Lower leg skin (tissue), 4 donors: ENCODE measurements around the gene PHETA2. TPM values are rescaled to one million over a fixed set of nuclear protein-coding genes. Genes with fewer than 3 reads are reported as not detected.

Source experiments
- DNase-seq, 2 donors: peaks; one replicate each; pipeline ENCODE4 v3.0.0-alpha.2; 2019; ENCODE audit warnings: low spot score in 2 of 2
- H3K4me3 ChIP-seq: fragments of 200-600 bp; sonication (generic); 2 replicates; pipeline ENCODE4 v1.5.1; 2017; ENCODE audit warnings: mild to moderate bottlenecking, low read depth; ENCODE audit not compliant: poor library complexity, severe bottlenecking
- POLR2A ChIP-seq, 2 donors: fragments of 450-650 bp; IDR thresholded peaks; one replicate each; pipeline ENCODE4 v1.6.1; 2016 to 2017; ENCODE audit warnings: antibody characterized with exemption in 2 of 2, mild to moderate bottlenecking in 1 of 2, moderate library complexity in 1 of 2
- WGBS, 2 donors: methylation state at CpG; one replicate each; pipeline ENCODE4 v1.1.5; 2018; 5-methylcytosine and 5-hydroxymethylcytosine counted together
- intact Hi-C: fragments of 100-400 bp; cut with DNase I; formaldehyde crosslinking; loops from one replicate; pipeline ENCODE4 v1.15.0; 2023; ENCODE audit warnings: low total_unique reads
- total RNA-seq, 4 donors: library from RNA; depleted of rRNA; stranded (reverse); fragments of >200 nt; gene quantifications; one replicate each; pipeline ENCODE4 v1.1.0, GENCODE V29; 2016
- TF ChIP-seq, protein P1 (sequence below), 3 donors: fragments of 450-650 bp; IDR thresholded peaks; one replicate each; pipeline ENCODE4 v1.5.1; 2016; ENCODE audit warnings: antibody characterized with exemption in 3 of 3, mild to moderate bottlenecking in 3 of 3, moderate library complexity in 2 of 3

PHETA2 gene, protein sequence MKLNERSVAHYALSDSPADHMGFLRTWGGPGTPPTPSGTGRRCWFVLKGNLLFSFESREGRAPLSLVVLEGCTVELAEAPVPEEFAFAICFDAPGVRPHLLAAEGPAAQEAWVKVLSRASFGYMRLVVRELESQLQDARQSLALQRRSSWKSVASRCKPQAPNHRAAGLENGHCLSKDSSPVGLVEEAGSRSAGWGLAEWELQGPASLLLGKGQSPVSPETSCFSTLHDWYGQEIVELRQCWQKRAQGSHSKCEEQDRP
- total RNA-seq, result 10 to 100 TPM in 2 of 4 donors, 1 to 10 TPM in 2; 4.1 to 13.0 (median 11.3) TPM

DNA sequence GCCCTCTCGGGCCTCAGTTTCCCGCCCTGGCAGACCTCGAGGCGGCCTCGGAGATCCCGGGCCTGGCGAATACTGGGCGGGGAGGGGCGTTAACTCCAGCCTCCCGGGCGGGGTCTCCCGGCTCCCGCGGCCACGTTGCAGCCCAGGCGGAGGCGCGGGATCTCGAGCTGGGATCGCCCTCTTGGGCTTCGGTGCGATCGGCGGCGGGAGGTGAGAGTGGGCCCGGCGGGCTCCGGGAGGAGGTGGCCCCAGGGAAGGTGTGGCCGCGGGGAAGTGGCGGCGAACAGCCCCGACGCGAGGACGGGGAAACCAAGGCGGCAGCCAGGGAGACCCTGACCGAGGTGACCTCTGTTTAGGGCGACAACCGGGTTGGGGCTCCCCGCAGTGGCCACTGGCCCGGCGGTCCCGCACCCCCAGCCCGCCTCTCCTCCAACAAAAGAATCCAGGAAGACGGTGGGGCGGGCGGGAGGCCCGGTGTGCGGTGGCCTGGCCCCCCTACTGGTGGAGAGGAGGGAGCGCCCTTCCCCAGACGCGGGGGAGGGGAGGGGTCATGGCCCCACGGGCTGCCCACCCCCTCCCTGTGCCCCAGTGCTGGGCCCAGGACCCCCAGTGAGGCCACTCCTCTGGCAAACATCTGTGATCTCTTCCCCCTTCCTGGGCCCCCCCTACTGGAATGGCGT is at the start of gene PHETA2:
Gene PHETA2 (plus strand): TSS at position 117 of the 680 bp plus-strand sequence. CDS start 3,046 bp downstream, outside the sequence.
- peak in 1 of 2 donors; percentile 91 for DNase-seq
- no peak for TF ChIP-seq POLR2A (IDR thresholded peaks at IDR 0.05)
- TF ChIP-seq, protein P1, sequence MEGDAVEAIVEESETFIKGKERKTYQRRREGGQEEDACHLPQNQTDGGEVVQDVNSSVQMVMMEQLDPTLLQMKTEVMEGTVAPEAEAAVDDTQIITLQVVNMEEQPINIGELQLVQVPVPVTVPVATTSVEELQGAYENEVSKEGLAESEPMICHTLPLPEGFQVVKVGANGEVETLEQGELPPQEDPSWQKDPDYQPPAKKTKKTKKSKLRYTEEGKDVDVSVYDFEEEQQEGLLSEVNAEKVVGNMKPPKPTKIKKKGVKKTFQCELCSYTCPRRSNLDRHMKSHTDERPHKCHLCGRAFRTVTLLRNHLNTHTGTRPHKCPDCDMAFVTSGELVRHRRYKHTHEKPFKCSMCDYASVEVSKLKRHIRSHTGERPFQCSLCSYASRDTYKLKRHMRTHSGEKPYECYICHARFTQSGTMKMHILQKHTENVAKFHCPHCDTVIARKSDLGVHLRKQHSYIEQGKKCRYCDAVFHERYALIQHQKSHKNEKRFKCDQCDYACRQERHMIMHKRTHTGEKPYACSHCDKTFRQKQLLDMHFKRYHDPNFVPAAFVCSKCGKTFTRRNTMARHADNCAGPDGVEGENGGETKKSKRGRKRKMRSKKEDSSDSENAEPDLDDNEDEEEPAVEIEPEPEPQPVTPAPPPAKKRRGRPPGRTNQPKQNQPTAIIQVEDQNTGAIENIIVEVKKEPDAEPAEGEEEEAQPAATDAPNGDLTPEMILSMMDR (IDR thresholded peaks at IDR 0.05), result no peak
- 0 to 1% methylated on average over 26 to 53 of the region's 55 CpGs for WGBS, 2 donors

DNA sequence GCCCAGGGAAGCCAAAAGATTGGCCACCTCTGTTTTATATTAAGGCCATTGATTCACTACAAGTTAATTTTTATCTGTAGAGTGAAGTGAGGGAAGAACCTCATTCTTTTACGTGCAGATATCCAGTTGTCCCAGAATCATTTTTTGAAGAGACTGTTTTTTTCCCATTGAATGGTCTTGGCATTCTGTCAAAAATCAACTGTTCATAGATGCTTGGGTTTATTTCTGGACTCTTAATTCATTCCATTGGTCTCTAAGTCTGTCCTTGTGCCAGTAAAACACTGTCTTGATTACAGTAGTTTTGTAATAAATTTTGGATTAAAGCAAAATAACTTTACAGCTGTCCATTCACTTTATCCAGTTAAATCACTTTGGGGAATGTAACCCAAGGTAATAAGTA is 48.6 kb upstream of the PHETA2 start:
- no peak for TF ChIP-seq POLR2A (IDR thresholded peaks at IDR 0.05)
- TF ChIP-seq, protein P1 (IDR thresholded peaks at IDR 0.05), result no peak

More for the DNA sequence above, at the start of gene PHETA2:
- intact Hi-C loops, result no loop called here
- peak within 1 kb of the TSS; percentile 58 for H3K4me3 ChIP-seq

DNA sequence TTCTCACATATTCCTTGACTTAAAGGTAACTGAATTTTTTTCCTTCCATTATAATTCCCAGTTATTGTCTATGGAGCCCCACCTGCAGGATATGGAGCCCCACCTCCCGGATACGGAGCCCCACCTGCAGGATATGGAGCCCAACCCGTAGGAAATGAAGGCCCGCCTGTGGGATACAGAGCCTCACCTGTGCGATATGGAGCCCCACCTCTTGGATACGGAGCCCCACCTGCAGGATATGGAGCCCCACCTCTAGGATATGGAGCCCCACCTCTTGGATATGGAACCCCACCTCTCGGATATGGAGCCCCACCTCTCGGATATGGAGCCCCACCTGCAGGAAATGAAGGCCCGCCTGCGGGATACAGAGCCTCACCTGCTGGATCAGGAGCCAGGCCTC is 47.3 kb upstream of the PHETA2 start:
- intact Hi-C loops, result no loop called here
- no peak for DNase-seq
- TF ChIP-seq, protein P1 (IDR thresholded peaks at IDR 0.05), result no peak
- no peak for TF ChIP-seq POLR2A (IDR thresholded peaks at IDR 0.05)
- 89 to 91% methylated on average over 10 of the region's 10 CpGs for WGBS, 2 donors
- H3K4me3 ChIP-seq, result no peak overlapping the region

More for the DNA sequence above, 48.6 kb upstream of the PHETA2 start:
- intact Hi-C loops, result no loop called here
- 37 to 51% methylated on average over 1 of the region's 1 CpG for WGBS, 2 donors
- DNase-seq, result no peak
- H3K4me3 ChIP-seq, result no peak overlapping the region

DNA sequence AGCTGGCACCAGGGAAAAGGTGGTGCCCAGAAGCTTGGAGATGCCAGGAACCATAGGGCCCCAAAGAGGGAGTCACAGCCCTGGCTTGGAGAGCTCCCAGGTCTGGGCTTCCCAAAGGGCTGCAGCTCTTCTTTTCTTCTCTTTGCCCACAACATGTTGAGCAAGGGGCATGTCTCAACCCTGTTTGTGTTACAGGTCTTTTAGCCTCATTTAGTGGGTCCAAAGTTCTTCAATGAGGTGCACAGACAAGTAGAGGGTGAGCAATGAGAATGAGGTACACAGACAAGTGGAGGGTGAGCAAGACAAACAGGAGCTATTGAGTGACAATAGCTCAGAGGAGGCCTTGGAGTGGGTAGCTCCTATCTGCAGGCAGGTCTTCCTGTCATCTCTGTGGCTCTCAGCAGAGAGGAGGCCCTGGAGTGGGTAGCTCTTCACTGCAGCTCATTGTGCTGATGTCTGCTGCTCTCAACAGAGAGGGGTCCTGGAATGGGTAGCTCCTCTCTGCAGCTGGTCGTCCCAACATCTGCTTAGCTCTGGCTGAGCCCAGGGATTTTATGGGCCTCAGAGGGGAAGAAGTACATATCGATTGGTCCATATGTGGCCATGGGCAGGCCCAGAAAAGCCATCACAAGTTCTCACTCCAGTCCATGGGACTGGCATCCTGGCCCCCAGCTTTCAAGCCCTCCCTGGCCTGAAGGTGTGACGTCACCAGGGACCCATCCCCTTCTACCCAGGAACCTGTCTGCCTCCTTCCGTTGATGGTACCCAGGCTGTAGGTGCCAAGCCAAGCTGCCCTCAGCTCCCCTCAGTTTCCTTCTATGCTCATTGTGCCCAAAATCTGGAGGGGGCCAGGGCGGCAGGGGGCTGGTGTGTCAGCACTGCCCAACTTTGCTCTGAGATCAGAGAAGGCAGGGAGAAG is 40.5 kb upstream of the PHETA2 start:
- intact Hi-C loops, result no loop called here

DNA sequence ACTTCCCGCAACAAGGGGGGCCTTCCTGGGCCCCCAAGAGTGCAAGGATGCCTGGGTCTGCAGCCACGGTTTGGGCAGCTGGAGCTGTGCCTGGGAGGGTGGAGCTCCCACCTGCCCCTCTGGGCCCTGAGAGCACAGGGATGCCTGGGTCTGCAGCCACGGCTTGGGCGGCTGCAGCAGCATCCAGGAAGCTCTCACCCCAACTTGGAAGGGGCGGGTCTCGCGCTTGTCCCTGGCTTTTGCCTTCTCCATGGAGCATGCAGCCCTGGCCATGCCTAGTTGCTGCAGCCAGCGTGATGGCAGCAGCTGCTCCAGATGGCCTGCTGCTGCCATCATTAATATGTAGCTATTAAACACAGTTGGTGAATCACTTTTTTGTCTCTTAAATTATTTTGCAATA is 38.8 kb upstream of the PHETA2 start:
- TF ChIP-seq POLR2A (IDR thresholded peaks at IDR 0.05), result no peak
- TF ChIP-seq, protein P1 (IDR thresholded peaks at IDR 0.05), result no peak
- H3K4me3 ChIP-seq, result no peak overlapping the region
- intact Hi-C loops, result no loop called here
- no peak for DNase-seq
- WGBS, 2 donors, result 93% methylated on average over 5 to 6 of the region's 8 CpGs

More for the DNA sequence above, 40.5 kb upstream of the PHETA2 start:
- no peak for TF ChIP-seq POLR2A (IDR thresholded peaks at IDR 0.05)
- TF ChIP-seq, protein P1 (IDR thresholded peaks at IDR 0.05), result no peak
- no peak for DNase-seq
- H3K4me3 ChIP-seq, result no peak overlapping the region
- WGBS, 2 donors, result 95% methylated on average over 5 of the region's 5 CpGs
